Glutamatergic neuron (in vitro differentiated cells): Measurements from ENCODE around the gene PRKAA2. TPM values are rescaled to one million over a fixed set of nuclear protein-coding genes. Genes with fewer than 3 reads are reported as not detected.
"Not testable (repeated sequence)": the region's sequence is repeated elsewhere in the genome, so short reads cannot be mapped to it uniquely, and the experiment has no call there.

Experiments
- DNase-seq: peaks from one replicate; pipeline ENCODE4 v3.0.0; 2022
- H3K27ac Mint-ChIP-seq: one replicate; pipeline ENCODE4 v1.8.0; 2020; ENCODE audit warnings: mild to moderate bottlenecking, mixed read lengths, inconsistent platforms; ENCODE audit not compliant: unreplicated experiment
- H3K27me3 Mint-ChIP-seq: one replicate; pipeline ENCODE4 v1.8.0; 2020; ENCODE audit warnings: mild to moderate bottlenecking, moderate library complexity, mixed read lengths, inconsistent platforms; ENCODE audit not compliant: unreplicated experiment
- H3K36me3 Mint-ChIP-seq: one replicate; pipeline ENCODE4 v1.8.0; 2020; ENCODE audit warnings: mild to moderate bottlenecking, mixed read lengths, inconsistent platforms; ENCODE audit not compliant: unreplicated experiment
- H3K4me1 Mint-ChIP-seq: one replicate; pipeline ENCODE4 v1.8.0; 2020; ENCODE audit warnings: mild to moderate bottlenecking, low read depth, mixed read lengths, inconsistent platforms; ENCODE audit not compliant: unreplicated experiment
- H3K4me3 Mint-ChIP-seq: one replicate; pipeline ENCODE4 v1.8.0; 2020; ENCODE audit warnings: mild to moderate bottlenecking, mixed read lengths, inconsistent platforms; ENCODE audit not compliant: unreplicated experiment
- H3K9me3 Mint-ChIP-seq: one replicate; pipeline ENCODE4 v1.8.0; 2020; ENCODE audit warnings: mild to moderate bottlenecking, moderate library complexity, mixed read lengths, inconsistent platforms; ENCODE audit not compliant: unreplicated experiment
- CTCF ChIP-seq: fragments of 200-600 bp; sonication (generic); IDR thresholded peaks from one replicate; pipeline ENCODE4 v1.5.0; 2021; ENCODE audit not compliant: partially characterized antibody, unreplicated experiment
- long read RNA-seq: library from polyadenylated mRNA; unstranded; transcript quantifications from one replicate; pipeline ENCODE4 v2.0.0, GENCODE V29; 2020; ENCODE audit not compliant: unreplicated experiment
- total RNA-seq: library from RNA; stranded (reverse); fragmentation: NEBNext Ultra II Directional; extraction: Animal tissue kit (Norgen Biotek cat#: 25700); gene quantifications from one replicate; pipeline ENCODE4 v1.2.1, GENCODE V29; 2021; ENCODE audit not compliant: unreplicated experiment

The PRKAA2 gene
- total RNA-seq = 1.3 TPM
- long read RNA-seq = 0 reads

- Mint-ChIP-seq H3K4me3 (peak within 1 kb of the TSS; percentile 94), H3K27ac (no peak within 1 kb of the TSS), H3K36me3 (no peaks in the 10 kb centered on the region), H3K4me1 (no peaks in the 10 kb centered on the region), H3K27me3 (peaks cover 10% of the 10 kb centered on the region), H3K9me3 (peaks cover 3% of the 10 kb centered on the region)
- peak; percentile 79 for DNase-seq
- no peak for TF ChIP-seq CTCF
Measured at GRCh38 chr1:56644919-56645676, at the start of gene PRKAA2. Gene PRKAA2 (plus strand): TSS chr1:56645314. CDS start chr1:56645388, 74 bp downstream.

GRCh38 chr1:56595397-56596191, 49.5 kb upstream of the PRKAA2 start:
- H3K36me3 Mint-ChIP-seq, H3K4me1 Mint-ChIP-seq, H3K27ac Mint-ChIP-seq, H3K9me3 Mint-ChIP-seq, H3K27me3 Mint-ChIP-seq, H3K4me3 Mint-ChIP-seq, DNase-seq: not testable (repeated sequence)

GRCh38 chr1:56610097-56610496, 35.0 kb upstream of the PRKAA2 start:
- H3K9me3 Mint-ChIP-seq, H3K4me3 Mint-ChIP-seq, H3K36me3 Mint-ChIP-seq, H3K4me1 Mint-ChIP-seq, H3K27me3 Mint-ChIP-seq, DNase-seq, H3K27ac Mint-ChIP-seq: not testable (repeated sequence)

GRCh38 chr1:56610770-56611169, 34.3 kb upstream of the PRKAA2 start:
- not testable (repeated sequence) for H3K36me3 Mint-ChIP-seq, H3K4me1 Mint-ChIP-seq, H3K9me3 Mint-ChIP-seq, H3K27me3 Mint-ChIP-seq, DNase-seq, H3K27ac Mint-ChIP-seq, H3K4me3 Mint-ChIP-seq

- H3K4me1 Mint-ChIP-seq = no peaks in the 10 kb centered on the region
- no peak for DNase-seq
- no peak for TF ChIP-seq CTCF
Measured at GRCh38 chr1:56617141-56617540, 28.0 kb upstream of the PRKAA2 start.

GRCh38 chr1:56625819-56626440, 19.2 kb upstream of the PRKAA2 start:
- no peak for DNase-seq
- Mint-ChIP-seq H3K4me1 (no peaks in the 10 kb centered on the region), H3K36me3 (no peaks in the 10 kb centered on the region), H3K27ac (no peak overlapping the region), H3K4me3 (no peak overlapping the region), H3K9me3 (peaks cover 2% of the 10 kb centered on the region), H3K27me3 (no peaks in the 10 kb centered on the region)
- no peak for TF ChIP-seq CTCF

More at GRCh38 chr1:56617141-56617540, 28.0 kb upstream of the PRKAA2 start:
- Mint-ChIP-seq H3K27me3 (no peaks in the 10 kb centered on the region), H3K4me3 (no peak overlapping the region), H3K36me3 (peaks cover 5% of the 10 kb centered on the region), H3K9me3 (no peaks in the 10 kb centered on the region), H3K27ac (no peak overlapping the region)
